Panc1 (cell line): ENCODE measurements around the gene RPRD1B. TPM values are rescaled to one million over a fixed set of nuclear protein-coding genes. Genes with fewer than 3 reads are reported as not detected.

ENCODE experiments used
- ATAC-seq: fragments of 200-7000 bp; cut with Tn5 transposase; 2 replicates; pipeline ENCODE4 v1.9.1; 2020; ENCODE audit warnings: mild to moderate bottlenecking, moderate library complexity
- BruUV-seq: library from RNA; stranded (reverse); fragments of 400-500 nt; replicated peaks from 2 replicates; lab custom pipeline; 2021; lab: Mats Ljungman, UMichigan
- CTCF ChIA-PET: fragments of 300-600 bp; sonication (Branson Sonifier 250); formaldehyde crosslinking; loops from one replicate; lab custom pipeline; 2022; ENCODE audit warnings: antibody characterized with exemption; lab: Charles Lee
- POLR2A ChIA-PET: fragments of 300-600 bp; sonication (Branson Sonifier 250); formaldehyde crosslinking; loops from one replicate; lab custom pipeline; 2022; ENCODE audit warnings: antibody characterized with exemption; lab: Charles Lee
- DNase-seq: peaks from one replicate; pipeline ENCODE4 v3.0.0-alpha.2; 2010; ENCODE audit warnings: low read depth, low spot score
- H3K27ac ChIP-seq: 2 replicates; pipeline ENCODE4 v1.5.1; 2011; ENCODE audit warnings: mild to moderate bottlenecking, low read length, inconsistent platforms
- H3K27me3 ChIP-seq: fragments of 200-500 bp; sonication (Bioruptor generic); 2 replicates; pipeline ENCODE4 v1.6.0; 2014; ENCODE audit warnings: low read length, inconsistent platforms; ENCODE audit not compliant: control insufficient read depth, insufficient read depth
- H3K36me3 ChIP-seq: fragments of 200-500 bp; sonication (Bioruptor generic); 2 replicates; pipeline ENCODE4 v1.5.1; 2014; ENCODE audit warnings: inconsistent platforms, mild to moderate bottlenecking, low read length, moderate library complexity; ENCODE audit not compliant: control insufficient read depth, insufficient read depth
- H3K4me1 ChIP-seq: 2 replicates; pipeline ENCODE4 v1.5.1; 2011; ENCODE audit warnings: inconsistent platforms, mild to moderate bottlenecking, low read length, moderate library complexity; ENCODE audit not compliant: control insufficient read depth, insufficient read depth
- H3K4me3 ChIP-seq, 2 experiments: 2 replicates each; pipeline ENCODE4 v1.5.1; 2011 to 2012; ENCODE audit warnings: low read depth in 2 of 2, low read length in 2 of 2, mild to moderate bottlenecking in 2 of 2, inconsistent platforms in 1 of 2, moderate library complexity in 1 of 2
- H3K9me3 ChIP-seq: fragments of 200-500 bp; sonication (Bioruptor generic); 2 replicates; pipeline ENCODE4 v1.5.1; 2014; ENCODE audit warnings: low read depth, mild to moderate bottlenecking, inconsistent platforms, low read length, moderate library complexity; ENCODE audit not compliant: control insufficient read depth, insufficient read depth
- CTCF ChIP-seq: fragments of 450-650 bp; IDR thresholded peaks from 2 replicates; pipeline ENCODE4 v1.5.1; 2017; ENCODE audit warnings: mild to moderate bottlenecking
- POLR2AphosphoS5 ChIP-seq: IDR thresholded peaks from 2 replicates; pipeline ENCODE4 v1.6.1; 2012; ENCODE audit warnings: mild to moderate bottlenecking, low read depth, low read length, moderate library complexity
- SIN3A ChIP-seq: IDR thresholded peaks from 2 replicates; pipeline ENCODE4 v1.6.1; 2012; ENCODE audit warnings: low read depth, mild to moderate bottlenecking, low read length, moderate library complexity, borderline replicate concordance; ENCODE audit not compliant: insufficient read depth
- TCF7L2 ChIP-seq: IDR thresholded peaks from 2 replicates; pipeline ENCODE4 v1.6.1; 2011; ENCODE audit warnings: mild to moderate bottlenecking, low read depth, low read length, inconsistent platforms
- in situ Hi-C: cut with HindIII; loops from 2 replicates; pipeline ENCODE4 v1.10.0; 2016; ENCODE audit warnings: low sequenced_read_pairs, low pct_unique_long_range_greater_than_20kb
- intact Hi-C: fragments of 100-400 bp; cut with micrococcal nuclease; formaldehyde crosslinking; loops from one replicate; pipeline ENCODE4 v1.10.0; 2022; ENCODE audit not compliant: unreplicated experiment
- total RNA-seq: library from RNA; stranded (reverse); gene quantifications from one replicate; pipeline ENCODE4 v1.2.1, GENCODE V29; 2021; ENCODE audit not compliant: unreplicated experiment
- TF ChIP-seq, protein P1 (sequence below), 2 experiments: IDR thresholded peaks; 2 replicates each; pipeline ENCODE4 v1.6.1; 2011 to 2012; ENCODE audit warnings: low read depth in 2 of 2, control low read depth in 1 of 2, low read length in 1 of 2, mild to moderate bottlenecking in 1 of 2, moderate library complexity in 1 of 2; ENCODE audit not compliant: insufficient read depth in 1 of 2

RPRD1B gene
- total RNA-seq, 1 experiment from 2014 or later, result 33.6 TPM

GRCh38 chr20:38125157-38126056 lies 91.9 kb downstream of the RPRD1B start:
- Histone ChIP-seq H3K4me3 (no peak overlapping the region), H3K27me3 (no peaks in the 10 kb centered on the region), H3K27ac (peak overlapping the region; percentile 90), H3K9me3 (no peaks in the 10 kb centered on the region), H3K36me3 (no peaks in the 10 kb centered on the region), H3K4me1 (peaks cover 54% of the 10 kb centered on the region)
- intact Hi-C loops, result no loop called here
- CTCF ChIA-PET, result interaction anchor here (0.9 kb wide), 1 partner anchor 52 kb away, joined by 3 read pairs; no protein-coding TSS in a partner anchor
- POLR2A ChIA-PET, result interaction anchor here (0.6 kb wide), 1 partner anchor 21 kb away, joined by 7 read pairs; no protein-coding TSS in a partner anchor
- in situ Hi-C loops, result no loop called here
- no peak for ATAC-seq
- no peak for DNase-seq
- no TSS peak for BruUV-seq
- TF ChIP-seq POLR2AphosphoS5, result no peak; the same call in 1 of the 2 replicates
- TF ChIP-seq TCF7L2, result no peak
- TF ChIP-seq SIN3A, result no peak
- TF ChIP-seq CTCF, result no peak
- TF ChIP-seq, protein P1, sequence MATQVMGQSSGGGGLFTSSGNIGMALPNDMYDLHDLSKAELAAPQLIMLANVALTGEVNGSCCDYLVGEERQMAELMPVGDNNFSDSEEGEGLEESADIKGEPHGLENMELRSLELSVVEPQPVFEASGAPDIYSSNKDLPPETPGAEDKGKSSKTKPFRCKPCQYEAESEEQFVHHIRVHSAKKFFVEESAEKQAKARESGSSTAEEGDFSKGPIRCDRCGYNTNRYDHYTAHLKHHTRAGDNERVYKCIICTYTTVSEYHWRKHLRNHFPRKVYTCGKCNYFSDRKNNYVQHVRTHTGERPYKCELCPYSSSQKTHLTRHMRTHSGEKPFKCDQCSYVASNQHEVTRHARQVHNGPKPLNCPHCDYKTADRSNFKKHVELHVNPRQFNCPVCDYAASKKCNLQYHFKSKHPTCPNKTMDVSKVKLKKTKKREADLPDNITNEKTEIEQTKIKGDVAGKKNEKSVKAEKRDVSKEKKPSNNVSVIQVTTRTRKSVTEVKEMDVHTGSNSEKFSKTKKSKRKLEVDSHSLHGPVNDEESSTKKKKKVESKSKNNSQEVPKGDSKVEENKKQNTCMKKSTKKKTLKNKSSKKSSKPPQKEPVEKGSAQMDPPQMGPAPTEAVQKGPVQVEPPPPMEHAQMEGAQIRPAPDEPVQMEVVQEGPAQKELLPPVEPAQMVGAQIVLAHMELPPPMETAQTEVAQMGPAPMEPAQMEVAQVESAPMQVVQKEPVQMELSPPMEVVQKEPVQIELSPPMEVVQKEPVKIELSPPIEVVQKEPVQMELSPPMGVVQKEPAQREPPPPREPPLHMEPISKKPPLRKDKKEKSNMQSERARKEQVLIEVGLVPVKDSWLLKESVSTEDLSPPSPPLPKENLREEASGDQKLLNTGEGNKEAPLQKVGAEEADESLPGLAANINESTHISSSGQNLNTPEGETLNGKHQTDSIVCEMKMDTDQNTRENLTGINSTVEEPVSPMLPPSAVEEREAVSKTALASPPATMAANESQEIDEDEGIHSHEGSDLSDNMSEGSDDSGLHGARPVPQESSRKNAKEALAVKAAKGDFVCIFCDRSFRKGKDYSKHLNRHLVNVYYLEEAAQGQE (IDR thresholded peaks at IDR 0.05; ENCODE audit: insufficient read depth in 1 of 2, low read depth in 2 of 2, low read length in 1 of 2), result no peak

DNA sequence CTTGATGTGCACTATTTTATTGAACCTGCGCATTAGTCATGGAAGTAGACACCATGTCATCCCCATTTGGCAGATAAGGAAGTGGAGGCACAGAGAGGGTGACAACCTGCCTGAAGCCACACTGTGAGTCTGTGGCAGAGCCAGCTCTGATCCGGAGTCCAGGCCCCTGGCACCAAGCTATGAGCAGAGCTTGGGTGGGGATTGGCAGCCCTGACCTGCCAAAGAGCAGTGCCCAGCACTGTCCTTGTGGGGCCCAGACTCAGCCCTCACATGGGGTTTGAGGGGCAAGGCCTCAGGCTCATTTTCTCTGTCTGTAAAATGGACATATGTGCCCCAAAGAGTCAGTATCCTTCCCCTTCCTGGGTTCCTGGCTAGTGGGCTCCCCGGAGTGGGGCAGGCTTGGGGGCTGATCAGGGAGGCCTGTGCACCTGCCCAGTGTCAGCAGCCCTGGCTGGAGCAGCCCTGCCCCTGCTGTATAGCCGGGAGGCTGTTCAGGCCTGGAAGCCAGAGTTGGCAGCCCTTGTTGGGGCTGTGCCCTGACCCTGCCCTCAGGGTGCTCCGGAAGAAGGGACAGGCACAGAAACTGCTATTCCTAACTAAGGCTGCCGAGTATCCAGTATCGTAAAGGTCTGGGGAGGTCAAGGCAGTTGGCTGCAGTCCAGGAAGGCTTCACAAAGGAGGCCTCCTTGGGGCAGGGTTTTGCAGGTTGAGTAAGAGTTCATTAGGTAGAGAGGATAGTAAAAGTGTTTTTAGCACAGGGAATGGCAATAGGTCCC lies 92.8 kb downstream of the RPRD1B start:
- H3K4me3 ChIP-seq, result peak overlapping the region in 1 of 2 experiments; percentile 24; a peak in 2 of 4 replicates
- H3K9me3 ChIP-seq, result no peaks in the 10 kb centered on the region
- no TSS peak for BruUV-seq
- ChIA-PET POLR2A (interaction anchor here (0.5 to 0.6 kb wide), 2 partner anchors 22 to 332 kb away, joined by 3 to 7 read pairs; no protein-coding TSS in a partner anchor), CTCF (interaction anchor here (0.9 kb wide), 1 partner anchor 53 kb away, joined by 3 read pairs; no protein-coding TSS in a partner anchor)
- H3K36me3 ChIP-seq, result no peaks in the 10 kb centered on the region
- DNase-seq (no peak), ATAC-seq (peak; percentile 63)
- H3K4me1 ChIP-seq, result peaks cover 59% of the 10 kb centered on the region
- in situ Hi-C loops, result no loop called here
- TF ChIP-seq SIN3A (no peak), CTCF (no peak), TCF7L2 (no peak; the same call in none of the 2 replicates), POLR2AphosphoS5 (peak; percentile 57; the same call in 1 of the 2 replicates)
- TF ChIP-seq, protein P1 (IDR thresholded peaks at IDR 0.05; ENCODE audit: insufficient read depth in 1 of 2, low read depth in 2 of 2, low read length in 1 of 2), result no peak
- H3K27ac ChIP-seq, result peak overlapping the region; percentile 90
- intact Hi-C loops, result no loop called here
- H3K27me3 ChIP-seq, result no peaks in the 10 kb centered on the region
